Measurements from ENCODE around the gene CDH6.

CDH6 gene

DNA sequence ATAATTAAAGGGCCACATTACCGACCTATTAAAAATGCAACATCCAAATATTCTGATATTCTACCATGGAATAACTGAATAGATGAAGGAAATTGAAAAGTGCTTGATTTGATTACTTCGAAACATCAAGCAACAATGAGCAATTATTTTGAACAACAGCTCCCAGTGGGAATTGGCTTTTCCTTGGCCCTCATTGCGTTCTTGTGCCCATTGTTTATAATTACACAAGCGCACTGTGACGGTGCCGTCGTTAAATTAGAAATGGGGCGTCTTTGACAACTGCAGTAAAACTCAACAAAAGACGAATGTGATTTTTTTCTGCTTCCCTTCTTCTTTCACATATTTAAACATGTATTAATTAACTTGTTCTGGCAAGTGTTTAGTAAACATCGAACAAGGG, 61.6 kb downstream of the CDH6 start:
- no peak for DNase-seq

DNA sequence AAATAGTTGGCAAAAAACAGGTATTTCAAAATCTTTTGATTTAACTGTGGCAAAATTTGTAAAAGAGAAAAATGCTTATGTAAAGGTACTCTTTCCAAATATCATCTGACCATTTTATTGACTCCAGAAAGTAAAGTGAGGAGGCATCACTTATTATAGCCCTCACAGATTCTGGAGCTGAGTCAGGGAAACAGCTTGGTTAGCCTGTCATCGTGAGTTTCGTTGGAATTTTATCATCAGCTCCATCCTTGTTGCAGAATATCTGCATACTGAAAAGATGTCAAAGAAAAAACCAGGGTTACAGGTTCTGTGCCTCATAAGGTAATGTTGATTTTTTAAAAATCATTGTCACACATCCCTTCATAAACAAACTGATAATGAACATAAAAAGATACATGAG, 74.8 kb downstream of the CDH6 start:
- no peak for DNase-seq

- no peak for DNase-seq
Measured at GRCh38 chr5:31268686-31269085, 75.2 kb downstream of the CDH6 start.

DNA sequence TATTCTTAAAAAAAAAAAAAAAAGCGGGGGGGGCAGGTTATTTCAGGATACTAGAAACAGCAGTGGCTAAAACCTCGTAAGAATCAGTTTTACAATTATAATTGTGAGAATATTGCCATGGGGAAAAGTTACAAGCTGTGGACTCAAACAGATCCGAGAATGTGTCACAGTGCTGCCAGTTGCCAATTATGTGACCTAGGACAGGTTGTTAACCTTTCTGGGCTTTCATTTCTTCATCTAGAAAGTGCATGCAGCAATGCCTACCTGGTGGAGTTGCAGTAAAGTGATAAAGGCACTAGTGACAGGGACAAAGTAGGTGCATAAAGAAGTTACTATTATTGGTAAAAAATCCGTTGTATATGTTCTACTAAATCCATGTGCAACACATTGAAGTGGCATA, 75.8 kb downstream of the CDH6 start:
- no peak for DNase-seq

- DNase-seq, result no peak
Measured at GRCh38 chr5:31270396-31270795, 76.9 kb downstream of the CDH6 start.

DNA sequence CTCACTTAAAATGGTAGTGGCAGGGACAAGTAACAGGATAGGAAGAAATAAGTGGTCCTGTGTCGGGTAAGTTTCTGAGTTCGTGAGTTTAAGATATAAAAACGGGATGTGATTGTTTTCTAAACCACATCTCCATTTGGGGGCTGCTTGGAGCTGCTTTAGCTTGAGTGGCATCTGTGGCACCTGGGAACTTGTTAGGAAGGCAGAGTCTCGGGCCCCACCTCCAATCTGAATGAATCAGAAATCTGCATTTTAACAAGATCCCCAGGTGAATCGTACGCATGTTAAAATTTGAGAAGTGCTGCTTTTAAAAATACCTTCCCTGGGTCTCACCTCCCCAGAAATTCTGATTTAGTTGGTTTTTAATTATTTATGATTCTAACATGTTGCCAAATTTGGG, 78.1 kb downstream of the CDH6 start:
- DNase-seq, result no peak

DNA sequence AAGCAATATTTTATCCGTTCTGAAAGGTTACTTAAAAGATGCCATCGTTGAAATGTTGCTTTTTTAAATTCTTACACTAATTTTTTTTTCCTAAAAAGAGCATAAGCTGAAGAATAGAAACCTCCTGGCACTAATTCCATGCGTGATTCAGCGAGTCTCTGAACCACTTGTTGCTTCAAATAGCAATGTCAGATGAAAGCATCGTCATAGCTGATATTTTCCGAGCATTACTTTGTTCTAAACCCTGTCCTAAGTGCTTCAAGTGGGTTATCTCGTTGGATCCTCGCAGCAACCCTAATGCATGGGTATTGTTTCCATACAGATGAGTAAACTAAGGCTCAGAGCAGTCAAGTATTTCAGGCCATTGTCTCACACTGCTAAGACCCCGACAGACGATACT, 79.7 kb downstream of the CDH6 start:
- no peak for DNase-seq

DNA sequence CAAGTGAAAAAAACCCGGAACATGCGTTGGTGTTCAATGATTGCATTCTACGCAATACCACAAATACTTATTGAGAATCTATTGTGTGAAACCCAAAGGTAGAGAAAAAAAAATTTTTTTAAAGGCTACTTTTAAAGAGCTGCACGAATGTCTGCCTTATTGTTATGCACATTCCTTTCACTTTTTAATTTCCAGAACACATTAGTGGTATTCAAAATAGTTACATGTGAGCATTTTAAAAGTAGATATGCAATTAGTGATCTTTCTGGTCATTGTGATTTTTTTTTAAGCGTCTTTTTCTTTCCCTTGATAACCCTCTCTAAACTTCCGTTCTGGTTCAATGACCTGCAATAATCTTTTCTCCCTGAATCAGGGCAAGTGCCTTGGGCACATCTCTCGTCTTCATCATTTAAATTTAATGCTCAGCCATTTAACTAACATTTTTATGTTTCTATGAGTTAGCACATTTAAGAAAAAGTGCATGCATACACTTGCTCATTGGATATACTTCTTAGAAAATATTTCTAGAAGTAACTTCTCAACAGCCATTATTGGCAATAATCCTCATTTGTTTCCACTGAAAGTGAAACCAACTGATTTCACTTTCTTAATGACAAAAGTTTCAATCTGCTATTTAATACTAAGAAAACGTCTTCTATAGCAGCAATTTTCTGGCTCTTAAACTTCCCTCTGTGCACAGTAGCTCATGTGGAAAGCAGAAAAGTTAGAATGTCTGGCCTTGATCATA, 80.3 kb downstream of the CDH6 start:
- DNase-seq, result no peak

GRCh38 chr5:31280210-31280609, 86.7 kb downstream of the CDH6 start:
- DNase-seq, result no peak

DNA sequence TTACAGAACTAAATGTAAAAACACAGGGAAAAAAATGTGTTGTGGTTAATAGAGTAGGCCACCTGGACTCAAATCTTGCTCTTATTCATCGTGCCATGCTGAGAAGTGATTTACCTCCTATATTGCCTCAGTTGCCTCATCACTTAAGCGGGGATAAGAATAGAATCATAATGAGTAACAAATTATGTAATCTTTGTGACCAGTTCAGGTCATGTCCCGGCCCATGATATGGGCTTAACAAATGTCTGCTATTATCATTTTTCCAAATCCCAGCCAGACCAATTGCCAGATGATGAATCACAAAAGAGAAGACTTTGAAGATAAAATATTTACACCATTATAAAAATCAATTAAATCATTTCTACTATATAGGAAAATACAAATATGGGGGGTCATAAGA, 89.8 kb downstream of the CDH6 start:
- DNase-seq, result no peak

GRCh38 chr5:31285025-31285424, 91.5 kb downstream of the CDH6 start:
- no peak for DNase-seq

DNA sequence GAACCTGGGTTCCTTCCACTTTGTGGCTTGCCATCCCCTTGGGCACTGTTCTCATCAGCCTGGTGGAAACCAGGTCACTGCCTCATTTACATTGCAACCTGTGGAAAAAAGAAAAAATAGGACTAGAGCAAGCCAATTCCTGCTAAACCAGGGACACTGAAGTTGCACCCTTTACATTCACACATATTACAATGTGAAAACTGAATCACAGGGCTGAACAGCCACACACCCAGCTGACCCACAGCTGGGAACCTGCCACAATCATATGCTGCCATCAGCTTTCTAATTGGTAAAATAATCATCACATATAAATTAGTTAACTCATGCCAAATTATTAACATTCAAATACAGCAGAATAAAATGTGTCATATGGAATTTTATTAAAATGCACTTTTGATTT, 94.5 kb downstream of the CDH6 start:
- no peak for DNase-seq

GRCh38 chr5:31289429-31289828, 95.9 kb downstream of the CDH6 start:
- no peak for DNase-seq

GRCh38 chr5:31291323-31291854, 97.9 kb downstream of the CDH6 start:
- DNase-seq, result no peak

- DNase-seq, result no peak
Measured at GRCh38 chr5:31300501-31300900, 107.0 kb downstream of the CDH6 start.

DNA sequence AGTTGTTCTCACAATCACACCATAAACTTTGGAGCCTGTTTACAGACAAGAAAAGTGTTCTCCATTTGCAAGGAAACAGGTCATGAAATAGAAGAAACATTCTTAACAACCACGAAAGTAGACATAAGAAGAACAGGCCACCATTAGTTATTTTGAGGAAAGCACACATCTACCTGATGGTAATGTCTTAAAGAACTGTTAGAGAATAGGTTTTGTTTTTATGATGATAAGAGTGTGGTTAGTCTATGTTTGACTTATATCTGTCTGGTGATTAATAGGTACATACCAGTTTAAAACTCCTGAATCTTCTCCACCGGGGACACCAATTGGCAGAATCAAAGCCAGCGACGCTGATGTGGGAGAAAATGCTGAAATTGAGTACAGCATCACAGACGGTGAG, 108.3 kb downstream of the CDH6 start:
- no peak for DNase-seq

DNA sequence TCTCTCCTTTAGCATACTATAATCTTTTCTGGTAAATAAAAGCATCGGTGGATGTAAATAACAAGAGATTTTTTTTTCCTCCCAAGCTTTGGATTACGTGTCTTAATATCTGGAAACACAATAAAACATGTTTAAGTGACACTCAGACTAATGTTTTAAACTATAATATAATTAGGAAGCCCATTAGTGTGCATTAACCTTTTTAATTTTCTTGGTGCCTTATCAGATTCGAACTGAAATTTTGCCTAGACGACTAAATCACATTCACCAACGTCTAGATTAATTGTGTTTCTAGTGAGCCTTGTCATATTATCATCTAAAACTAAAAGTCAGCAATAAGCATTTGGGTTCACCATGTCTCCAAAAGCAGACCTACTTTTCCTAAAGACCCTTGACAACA, 110.2 kb downstream of the CDH6 start:
- DNase-seq, result no peak

GRCh38 chr5:31317665-31318064, 124.2 kb downstream of the CDH6 start:
- no peak for DNase-seq

GRCh38 chr5:31319335-31319734, 125.8 kb downstream of the CDH6 start:
- no peak for DNase-seq

GRCh38 chr5:31322946-31323345, 129.5 kb downstream of the CDH6 start:
- no peak for DNase-seq

DNA sequence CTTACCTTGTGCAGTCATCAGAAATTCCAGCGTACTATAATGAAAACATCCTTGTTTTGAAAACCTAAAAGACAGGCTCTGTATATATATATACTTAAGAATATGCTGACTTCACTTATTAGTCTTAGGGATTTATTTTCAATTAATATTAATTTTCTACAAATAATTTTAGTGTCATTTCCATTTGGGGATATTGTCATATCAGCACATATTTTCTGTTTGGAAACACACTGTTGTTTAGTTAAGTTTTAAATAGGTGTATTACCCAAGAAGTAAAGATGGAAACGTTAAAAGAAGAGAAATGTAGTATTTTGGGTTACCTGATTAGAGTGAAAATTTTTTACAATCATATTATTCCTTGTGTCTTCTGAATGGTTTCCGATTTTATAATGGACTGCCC, 131.4 kb downstream of the CDH6 start:
- no peak for DNase-seq

DNA sequence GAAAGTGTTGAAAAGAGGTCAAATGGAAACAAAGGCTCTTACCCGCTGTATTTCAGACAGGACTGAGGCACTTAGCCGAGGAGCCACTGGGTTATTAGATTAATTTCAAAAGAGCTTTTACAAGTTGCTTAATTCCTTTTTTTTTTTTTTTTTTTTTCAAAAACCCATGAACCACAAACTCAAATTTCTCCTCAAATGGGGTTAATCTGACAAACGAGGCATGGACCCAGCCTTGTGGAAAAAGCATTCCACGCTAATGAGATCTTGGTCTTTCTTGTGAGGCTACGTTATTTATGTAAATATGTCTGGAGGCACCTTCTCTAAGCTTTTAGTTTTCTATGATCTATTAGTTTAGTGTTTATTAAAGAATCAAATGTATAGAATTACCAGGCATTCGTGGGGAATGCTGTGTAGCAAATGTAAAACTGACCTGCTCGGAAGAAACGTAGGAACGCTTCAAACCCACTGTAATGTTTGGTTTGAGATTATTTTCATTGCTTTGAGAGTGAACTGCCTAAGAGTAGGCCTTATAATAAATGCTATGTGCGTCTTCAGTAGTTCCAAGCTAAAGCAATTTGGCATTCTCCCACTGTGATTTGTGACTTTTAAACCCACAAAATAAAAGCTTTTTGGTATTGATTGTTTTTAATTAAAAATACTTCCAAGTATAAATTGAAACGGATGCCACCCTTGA, 134.7 kb downstream of the CDH6 start:
- DNase-seq, result no peak

- no peak for DNase-seq
Measured at GRCh38 chr5:31329715-31330114, 136.2 kb downstream of the CDH6 start.

DNA sequence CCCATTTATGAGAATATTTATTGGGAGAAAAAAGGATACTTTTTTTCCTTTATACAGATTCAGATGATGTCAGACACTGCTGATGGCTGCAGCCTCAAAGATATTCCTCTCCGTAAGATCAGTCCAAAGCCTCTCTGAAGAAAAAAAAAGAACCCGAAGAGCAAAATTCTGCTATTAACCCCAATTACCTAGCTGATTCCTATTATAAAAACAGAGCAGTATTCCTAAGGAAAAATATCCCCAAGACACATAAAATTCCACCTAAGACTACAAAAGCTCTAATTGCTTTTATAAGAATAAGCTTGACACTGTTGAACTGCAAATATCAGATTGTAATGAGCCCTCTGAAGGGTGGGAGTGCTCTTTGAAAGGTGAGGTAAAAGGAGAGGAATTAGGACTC, 138.7 kb downstream of the CDH6 start:
- DNase-seq, result no peak

DNA sequence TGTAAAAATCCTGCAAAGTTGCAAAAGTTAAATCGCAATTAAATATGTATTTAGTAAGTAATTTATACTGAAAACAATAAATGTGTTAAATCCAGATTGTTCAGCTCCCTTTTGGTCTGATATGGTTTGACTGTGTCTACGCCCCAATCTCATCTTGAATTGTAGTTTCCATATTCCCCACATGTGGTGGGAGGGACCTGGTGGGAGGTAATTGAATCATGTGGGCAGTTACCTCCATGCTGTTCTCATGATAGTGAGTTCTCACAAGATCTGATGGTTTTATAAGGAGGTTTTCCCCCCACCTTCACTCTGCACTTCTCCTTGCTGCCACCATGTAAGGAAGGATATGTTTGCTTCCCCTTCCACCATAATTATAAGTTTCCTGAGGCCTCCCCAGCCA, 140.0 kb downstream of the CDH6 start:
- no peak for DNase-seq
